Right renal cortex interstitium (tissue), 3 donors: ENCODE measurements around the gene RNF114. TPM values are rescaled to one million over a fixed set of nuclear protein-coding genes. Genes with fewer than 3 reads are reported as not detected.

Source experiments
- DNase-seq, 3 donors: peaks; one replicate each; pipeline ENCODE4 v3.0.0-alpha.2; 2013; ENCODE audit warnings: low read depth in 3 of 3, low spot score in 2 of 3
- polyA plus RNA-seq, 3 donors: library from polyadenylated mRNA; unstranded; fragments of 120-200 nt; gene quantifications; one replicate each; pipeline ENCODE4 v1.2.1, GENCODE V29; 2013; ENCODE audit not compliant: insufficient read length in 3 of 3

Gene RNF114
- polyA plus RNA-seq, 3 donors = 64.1 to 67.4 (median 67.2) TPM

DNA sequence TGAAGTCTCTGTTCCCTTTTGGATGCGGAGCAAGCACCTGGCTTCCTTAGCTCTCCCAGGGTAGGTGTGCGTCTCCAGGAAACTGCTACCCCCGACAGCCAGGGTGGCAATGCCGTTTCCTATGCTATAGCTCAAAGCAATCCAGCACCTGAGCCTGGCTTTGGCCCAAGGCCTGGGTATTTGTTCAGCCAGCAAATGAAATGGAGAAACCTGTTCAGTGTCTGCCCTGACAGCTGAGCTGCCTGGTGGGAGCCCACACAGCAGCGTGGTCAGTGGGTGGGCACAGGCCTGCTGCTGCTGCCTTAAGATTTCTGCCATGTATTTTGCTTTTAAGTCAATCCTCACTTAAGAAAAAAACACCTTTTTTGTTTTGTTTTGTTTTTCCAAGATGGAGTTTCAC is 34.6 kb upstream of the RNF114 start:
- DNase-seq = no peak

DNA sequence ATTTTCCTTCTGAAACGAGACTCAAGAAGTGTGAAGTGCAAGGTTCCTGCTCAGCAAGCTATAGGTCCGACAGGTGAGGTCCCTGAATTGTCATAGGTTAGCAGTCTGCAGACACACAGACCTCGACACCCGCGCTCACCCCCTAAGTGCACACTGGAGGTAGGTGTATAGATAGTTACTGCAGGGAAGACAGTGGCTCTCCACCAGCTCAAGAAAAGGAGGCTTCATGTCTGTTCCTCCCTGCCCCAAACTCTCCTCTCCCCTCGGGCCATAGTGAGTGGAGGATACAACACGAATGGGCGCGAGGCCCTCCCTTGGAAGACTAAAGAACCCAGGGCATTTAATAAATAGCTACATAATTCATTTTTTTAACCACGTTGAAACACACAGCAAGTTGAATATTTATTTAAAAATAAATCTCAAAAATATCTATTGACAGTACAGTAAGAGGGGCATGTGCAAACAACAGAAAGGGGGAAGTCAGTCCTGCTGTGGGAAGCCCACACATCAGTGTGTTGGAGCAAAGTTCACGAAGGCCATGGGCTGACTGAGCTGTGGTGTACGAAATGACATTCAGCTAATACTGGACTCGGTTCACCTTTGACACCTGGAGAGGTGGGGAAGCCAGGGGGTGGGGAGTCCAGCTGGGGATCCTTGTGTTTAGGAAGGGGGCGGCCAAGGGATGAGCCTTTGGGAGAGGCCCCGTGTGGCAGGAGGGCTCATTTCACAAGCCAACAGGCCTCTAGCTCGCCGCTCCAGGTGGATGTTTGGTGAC is 31.6 kb upstream of the RNF114 start:
- DNase-seq = no peak

DNA sequence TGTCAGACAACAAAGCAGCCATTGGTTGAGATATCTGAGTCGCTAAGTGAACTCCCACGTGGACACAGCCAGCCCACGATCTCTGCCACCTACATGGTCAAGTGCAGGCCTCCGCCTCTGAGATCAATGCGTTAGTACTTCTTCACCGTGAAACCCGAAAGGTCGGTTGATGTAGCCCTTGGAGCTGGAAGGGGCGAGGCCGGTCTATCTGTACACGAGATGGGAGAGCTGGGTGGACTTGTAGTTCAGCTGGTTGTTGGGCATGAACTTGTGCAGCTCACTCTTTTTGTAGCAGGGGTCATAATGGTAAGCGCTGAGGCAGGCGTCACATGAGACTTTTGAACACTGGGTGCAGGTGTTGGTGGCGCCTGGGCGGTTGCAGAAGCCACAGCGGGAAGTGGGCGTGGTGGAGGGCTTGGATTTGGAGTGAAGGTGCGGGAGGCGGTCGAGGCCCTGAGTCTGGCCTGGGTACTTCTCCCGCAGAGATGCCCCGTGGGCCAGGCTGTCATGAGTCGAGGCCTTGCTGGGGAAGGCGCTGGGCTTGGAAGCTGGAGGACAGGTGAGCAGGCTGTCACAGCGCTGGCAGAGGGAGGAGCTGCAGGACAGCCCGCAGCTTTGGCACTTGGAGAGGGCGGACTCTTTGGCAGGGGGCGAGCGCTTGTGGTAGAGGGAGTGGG is 30.6 kb upstream of the RNF114 start:
- DNase-seq = no peak

DNA sequence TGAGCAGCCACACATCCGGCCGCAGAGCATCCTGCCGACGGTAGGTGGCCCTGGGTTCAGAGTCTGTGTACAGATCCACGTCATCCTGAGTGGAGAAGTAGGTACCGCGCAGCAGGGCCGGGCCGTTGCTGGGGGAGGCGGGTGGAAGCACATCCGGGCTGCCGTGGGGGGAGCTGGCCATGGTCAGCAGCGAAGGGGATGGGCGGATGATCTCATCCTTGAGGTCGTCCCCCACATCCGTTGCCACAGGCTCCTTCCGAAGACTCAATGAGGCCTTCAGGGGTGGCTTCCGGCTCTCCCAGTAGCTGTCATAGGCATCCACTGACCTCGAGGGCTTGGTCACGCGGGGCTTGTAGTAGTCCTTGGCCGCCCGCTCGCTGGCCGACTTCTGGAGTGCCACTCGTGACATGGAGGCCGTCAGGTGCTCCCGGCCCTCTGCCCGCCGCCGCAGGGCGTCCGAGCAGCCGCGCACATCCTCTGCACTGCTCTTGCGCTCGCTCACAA is 30.0 kb upstream of the RNF114 start:
- DNase-seq = no peak

DNA sequence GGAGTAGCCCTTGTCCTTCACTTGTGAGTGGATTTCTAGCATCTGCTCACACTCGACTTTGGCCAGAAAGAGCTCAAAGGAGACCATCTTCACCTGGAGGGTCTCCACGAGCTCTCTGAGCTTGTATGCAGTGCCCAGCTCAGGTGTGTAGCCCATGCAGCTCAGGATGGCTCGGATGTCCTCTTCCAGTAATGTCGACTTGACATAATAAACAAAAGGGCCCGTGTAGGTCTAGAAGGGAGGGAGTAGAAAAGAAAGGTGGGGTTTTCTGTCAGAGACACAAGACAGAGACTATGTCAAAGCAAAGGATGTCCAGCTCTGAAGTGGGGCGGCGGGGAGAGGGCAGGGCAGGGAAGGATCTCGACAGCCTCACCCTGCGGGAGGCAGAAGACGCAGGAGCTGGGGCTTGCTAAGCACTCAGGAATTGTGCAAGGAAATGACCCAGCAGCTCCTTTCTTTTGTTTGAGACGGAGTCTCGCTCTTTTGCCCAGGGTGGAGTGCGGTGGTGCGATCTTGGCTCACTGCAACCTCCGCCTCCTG is 29.5 kb upstream of the RNF114 start:
- no peak for DNase-seq

DNA sequence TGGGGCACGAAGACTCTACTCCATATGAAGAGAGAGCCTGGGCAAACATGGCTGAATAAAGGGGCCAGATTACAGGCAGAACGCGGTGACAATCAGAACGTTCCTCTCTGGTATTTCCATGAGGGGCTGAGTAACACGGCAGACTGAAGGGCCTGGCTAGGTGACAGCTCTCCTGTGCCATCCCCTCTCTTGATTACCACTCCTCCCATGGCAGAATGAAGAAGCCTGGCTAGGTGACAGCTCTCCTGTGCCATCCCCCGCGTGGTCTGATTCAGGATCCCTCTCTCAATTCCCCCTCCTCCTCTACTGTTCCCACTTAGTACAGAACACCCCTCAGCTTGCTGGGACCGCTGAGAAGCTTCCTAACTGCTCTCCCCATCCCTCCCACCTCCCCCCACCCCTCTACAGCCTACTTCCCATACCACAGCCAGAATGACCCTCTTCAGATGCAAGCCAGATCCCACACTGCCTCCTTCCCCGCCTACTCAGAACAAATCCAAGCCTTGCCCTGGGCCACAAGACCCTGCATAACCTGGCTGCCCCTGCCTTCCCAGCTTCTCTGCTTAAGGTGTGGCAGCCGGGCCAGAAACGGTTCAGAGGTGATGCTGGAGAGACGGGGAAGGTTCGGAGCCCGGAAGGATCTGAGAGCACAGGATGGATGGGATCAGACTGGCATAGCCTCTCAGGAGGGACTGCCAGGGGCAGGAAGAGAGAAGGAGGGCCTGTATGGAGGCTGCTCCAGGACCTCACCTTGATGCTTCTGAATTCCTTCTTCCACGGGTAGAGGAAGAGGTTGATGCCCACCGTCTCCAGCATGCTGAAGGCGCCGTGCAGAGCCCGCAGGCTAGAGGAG is 28.6 kb upstream of the RNF114 start:
- no peak for DNase-seq

DNA sequence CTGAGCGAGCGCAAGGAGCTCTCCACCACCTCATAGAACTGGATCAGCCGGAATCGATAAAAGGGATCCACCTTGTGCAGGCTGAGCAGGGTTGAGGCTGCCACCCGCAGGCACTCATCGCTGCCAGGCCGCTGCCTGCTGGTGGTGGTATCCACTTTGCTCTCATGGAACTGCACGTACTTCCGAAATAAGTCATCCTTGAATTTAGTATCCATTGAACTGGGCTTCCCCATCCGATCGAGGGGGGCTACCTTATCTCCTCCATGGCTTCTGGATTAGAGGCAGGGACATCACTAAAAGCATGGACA is 28.0 kb upstream of the RNF114 start:
- DNase-seq = no peak

DNA sequence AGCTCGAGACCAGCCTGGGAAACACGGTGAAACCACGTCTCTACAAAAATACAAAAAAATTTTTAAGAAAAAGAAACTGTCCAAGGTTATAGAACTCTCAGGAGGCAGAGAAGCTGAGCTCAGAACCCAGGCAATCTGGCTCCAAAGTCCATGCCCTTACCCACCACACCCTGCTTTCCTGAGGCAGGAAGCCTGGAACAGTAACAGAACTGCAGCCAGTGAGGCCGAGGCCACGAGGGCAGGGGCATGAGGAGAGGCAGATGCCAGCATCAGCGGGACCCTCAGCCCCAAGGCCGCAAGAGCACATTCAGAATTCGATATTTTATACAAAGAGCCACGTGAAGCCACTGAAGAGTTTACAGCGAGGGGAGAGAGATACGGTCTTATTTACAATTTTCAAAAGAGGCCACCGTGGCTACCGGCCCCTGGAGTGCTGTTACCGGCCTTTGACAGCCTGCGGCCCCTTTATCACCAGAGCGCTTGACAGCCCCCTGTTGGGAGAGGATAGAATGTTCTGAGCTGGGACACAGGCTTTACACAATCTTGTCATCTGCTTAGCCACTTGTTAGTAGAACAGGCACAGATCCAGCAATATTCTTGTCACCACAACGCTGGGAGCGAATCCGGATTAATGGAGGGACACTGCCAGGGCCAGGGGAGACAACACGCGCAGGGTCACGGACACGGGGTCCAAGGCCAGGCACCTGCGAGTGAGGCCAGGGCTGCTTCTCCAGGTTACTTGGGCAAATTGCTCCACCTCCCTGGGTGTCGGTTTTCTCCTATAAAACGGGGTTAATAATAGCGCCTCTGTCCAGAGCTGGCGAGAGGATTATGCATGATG is 26.5 kb upstream of the RNF114 start:
- no peak for DNase-seq

DNA sequence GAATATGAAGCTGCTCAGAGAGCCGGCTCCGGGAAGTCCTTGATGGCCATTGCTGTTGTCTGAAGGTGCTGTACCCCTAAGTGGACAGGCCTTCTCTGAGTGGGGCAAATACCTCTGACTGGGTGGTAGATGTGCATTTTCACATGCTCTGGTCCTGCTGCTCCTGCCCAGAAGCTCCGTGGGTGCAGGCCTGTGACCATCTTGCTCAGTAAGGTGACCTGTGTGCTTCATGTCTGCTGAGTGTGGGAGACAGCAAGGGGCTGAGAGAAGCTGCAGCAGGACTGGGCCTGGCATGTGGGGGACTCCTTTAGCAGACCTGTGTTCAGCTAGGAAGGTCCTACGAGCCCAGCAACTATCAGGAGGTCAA is 25.9 kb upstream of the RNF114 start:
- DNase-seq = no peak

DNA sequence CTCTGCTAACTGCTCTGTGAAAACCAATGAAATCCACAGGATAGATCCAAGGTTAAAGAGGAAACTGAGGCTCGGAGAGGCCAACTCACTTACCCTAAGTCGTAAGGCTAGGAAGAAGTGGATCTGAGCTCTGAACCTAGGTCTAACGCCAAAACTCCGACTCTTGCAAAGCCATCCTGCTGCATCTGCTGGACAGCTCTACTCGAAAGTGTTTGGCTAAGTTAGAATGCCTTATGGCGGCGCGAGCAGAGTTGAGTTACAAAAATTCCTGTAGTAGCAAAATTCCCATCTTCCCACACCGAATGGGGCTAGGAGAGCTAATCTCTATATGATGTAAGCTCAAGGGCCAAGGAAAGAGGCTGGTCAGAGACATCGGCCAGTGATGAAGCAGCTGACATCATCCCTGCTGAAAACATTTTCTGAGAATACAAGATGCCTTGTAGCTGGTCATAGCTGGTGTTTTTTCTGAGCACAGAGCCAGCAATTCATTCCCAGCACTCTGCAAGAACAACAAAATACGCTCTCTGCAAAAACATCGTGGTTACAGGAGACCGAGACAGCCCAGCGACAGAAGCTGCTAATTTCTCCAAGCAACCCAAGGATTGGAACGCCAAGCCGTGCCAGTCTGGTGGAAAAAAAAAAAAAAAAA is 22.7 kb upstream of the RNF114 start:
- DNase-seq = no peak

DNA sequence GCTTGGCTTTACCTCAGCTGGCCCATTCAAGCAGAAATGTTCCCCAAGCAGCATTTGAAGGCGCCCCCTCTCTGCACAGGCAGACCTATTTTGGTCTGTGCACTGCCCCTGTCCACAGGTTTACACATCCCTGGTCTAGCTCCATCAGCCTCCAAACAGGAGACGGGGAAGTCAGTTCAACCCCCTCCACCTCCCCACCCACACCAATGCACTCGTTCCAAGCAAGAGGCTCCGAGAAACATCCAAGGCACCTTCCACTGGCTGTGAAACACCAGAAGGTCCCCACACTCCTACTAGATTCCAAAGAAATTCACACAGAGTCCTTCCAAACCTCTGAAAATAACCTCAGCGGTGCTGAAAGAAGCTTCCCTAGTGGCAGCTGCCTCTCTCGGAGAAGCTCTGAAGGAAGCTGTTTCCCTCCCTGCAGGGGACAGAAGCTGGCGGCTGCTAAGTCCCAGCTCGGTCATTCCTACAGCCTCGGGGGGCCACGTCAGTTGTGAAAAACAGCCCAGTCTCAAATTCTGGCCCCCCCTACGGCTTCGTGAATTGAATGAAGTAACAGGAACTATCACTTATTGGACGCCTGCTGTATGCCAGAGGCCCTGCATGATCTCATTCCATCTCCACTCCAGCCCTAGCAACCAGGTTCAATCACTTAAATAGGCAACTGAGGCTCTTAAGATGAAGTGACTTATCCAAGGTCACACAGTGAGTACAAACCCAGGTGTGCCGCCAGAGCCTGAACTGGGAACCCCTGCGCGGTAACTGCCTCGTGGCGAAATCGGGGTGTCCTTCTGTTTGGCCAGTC is 21.7 kb upstream of the RNF114 start:
- no peak for DNase-seq

DNA sequence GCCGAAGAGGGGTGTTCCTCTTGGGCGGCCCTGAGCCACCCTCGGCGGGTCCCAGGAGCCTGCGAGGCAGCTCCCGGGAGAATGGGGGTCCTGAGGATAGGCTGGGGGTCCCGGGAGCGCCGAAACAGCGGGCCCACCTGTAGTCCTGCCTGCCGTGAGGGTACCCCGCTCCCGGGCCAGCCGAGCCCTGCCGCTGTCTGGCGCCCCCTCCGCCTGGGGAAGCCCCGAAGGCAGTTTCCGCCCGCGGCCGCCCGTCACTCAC is 21.1 kb upstream of the RNF114 start:
- DNase-seq = no peak

DNA sequence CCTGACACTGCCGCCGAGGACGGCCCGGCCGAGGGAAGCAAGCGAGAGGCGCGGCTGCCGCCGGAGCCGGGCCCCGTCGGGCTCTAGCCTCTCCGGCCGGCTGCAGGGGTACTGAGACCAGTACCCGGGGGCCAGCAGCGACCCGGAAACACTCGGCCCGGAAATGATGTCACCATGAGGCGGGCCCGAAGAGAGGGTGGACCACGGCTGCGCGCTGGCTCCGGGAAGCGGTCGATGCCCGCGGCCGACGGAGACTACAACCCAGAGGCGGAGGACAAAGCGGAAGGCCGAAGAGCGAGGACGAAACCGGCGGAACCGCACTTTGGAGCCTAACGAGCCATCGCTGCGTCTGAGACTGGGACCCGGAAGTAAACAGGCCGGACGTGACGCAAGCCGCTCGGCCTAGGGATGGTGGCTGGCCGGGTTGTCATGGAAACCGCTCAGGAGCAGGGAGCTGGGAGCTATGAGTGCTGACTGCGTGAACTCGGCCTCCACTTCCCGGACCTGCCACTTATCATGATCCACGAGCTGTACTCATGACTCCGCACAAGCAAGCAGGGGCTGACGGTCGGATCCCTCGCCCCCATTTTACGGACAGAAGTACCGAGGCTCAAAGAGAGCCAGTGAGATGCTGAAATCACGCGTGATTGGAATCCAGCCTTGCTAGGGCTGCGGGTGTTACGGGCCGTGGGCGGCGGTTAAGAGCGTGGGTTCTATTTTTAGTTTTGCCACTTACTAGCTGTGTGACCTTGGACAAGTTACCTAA is 20.6 kb upstream of the RNF114 start, which contains the start of gene SPATA2:
Gene SPATA2, minus strand, starts transcription at position 150 of the 766 bp plus-strand sequence. CDS start 7,039 bp downstream, outside the sequence.
- DNase-seq = peak; percentile 89 to 91 (median 90)

DNA sequence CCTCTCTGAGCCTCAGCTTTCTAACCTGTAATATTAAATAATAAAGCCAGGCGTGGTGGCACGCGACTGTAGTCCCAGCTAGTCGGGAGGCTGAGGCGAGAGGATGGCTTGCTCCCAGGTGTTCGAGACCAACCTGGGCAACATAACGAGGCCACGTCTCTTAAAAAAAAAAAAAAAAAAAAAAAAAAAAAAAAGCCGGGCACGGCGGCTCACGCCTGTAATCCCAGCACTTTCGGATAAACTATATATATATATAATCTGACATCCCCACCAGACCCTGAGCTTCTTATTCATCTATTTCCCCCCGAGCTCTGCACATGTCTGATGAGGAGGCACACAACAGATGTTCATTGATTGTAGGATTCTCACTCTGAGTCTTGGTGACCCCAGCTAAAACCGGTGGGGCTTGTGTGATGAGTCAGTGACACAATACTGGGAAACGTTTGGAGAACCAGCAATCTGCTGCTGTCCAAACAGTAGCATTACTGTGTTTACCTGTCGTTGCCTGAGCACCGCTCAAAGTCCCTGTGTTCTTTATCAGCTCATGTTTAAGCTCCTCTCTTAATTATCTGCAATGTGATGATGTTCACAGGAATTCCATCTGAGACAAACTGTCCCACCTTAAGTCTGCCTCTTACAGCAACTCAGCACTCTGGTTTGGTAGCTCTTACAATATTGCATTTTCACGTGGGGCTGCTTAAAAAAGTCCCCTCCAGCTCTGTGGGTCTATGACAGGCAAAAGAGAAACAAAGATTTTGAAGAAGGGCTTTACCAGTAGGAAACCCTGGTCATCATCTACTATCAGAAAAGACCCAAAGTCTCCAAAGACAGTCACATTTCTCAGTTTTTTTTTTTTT is 19.8 kb upstream of the RNF114 start:
- DNase-seq = no peak

DNA sequence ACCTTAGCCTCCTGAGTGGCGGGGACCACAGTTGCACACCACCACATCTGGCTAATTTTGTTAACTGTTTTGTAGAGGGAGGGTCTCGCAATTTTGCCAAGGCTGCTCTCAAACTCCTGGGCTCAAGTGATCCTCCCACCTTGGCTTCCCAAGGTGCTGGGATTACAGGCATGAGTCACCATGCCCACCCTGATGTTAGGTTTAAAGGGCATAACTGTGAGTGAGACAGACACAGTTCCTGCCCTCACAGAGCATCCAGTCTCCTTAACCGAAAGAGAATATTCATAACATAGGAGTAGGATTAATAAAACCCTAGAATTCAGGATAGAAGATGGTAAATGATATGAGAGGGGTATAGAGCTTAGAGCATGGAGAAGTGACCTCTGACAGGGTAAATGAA is 17.8 kb upstream of the RNF114 start:
- DNase-seq = no peak

DNA sequence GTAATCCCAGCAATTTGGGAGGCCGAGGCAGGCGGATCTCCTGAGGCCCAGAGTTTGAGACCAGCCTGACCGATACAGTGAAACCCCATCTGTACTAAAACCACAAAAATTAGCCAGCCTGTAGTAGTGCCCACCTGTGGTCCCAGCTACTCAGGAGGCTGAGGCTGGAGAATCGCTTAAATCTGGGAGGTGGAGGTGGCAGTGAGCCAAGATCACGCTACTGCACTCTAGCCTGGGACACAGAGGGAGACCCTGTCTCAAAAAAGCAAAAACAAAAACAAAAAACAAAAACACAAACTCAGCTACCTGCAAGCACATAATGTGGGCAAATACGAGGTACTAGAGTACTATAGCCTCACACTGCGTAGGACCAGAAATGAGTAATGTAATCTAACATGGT is 17.2 kb upstream of the RNF114 start:
- no peak for DNase-seq

DNA sequence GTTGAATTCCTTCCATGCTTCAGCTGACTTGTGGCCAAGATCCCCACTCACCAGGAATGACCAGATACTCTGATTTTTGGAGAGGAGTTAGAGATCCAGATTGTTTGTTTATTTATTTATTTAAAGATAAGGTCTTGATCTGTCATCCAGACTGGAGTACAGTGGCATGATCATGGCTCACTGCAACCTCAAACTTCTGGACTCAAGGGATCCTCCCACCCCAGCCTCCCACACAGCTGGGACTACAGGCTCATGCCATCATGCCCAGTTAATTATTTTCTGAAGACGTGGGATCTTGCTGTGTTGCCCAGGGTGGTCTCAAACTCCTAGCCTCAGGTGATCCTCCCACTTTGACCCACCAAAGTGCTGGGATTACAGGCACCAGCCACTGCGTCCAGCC is 16.7 kb upstream of the RNF114 start:
- no peak for DNase-seq

DNA sequence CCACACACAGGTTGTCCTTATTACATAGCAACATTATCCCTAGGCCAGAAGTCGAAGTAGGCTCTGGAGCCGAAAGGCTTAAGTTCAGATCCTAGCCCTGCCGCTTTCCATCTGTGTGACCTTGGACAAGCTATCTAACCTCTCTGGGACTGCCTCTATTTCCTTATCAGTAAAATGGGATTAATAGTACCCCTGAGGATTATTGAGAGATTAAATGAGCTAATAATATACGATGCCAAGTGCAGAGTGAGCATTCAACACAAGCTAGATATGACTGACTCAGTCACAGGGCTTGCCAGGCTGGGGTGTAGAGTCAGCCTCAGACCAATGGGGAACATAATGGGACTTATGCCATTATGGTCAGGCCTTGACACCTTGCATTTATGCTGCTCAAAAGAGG is 11.9 kb upstream of the RNF114 start:
- DNase-seq = no peak
